Hindlimb muscle (tissue), 1 donor: Measurements from ENCODE around the gene ALKBH5. TPM values are rescaled to one million over a fixed set of nuclear protein-coding genes. Genes with fewer than 3 reads are reported as not detected.
"Not testable (repeated sequence)": the region's sequence is repeated elsewhere in the genome, so short reads cannot be mapped to it uniquely, and the experiment has no call there.

Experiments used
- DNase-seq: peaks from one replicate; pipeline ENCODE4 v3.0.0-alpha.2; 2013
- polyA plus RNA-seq: library from polyadenylated mRNA; unstranded; fragments of 120-200 nt; gene quantifications from one replicate; pipeline ENCODE4 v1.2.1, GENCODE V29; 2013; ENCODE audit not compliant: insufficient read length

The ALKBH5 gene
- polyA plus RNA-seq, 1 donor: 71.1 TPM

DNA sequence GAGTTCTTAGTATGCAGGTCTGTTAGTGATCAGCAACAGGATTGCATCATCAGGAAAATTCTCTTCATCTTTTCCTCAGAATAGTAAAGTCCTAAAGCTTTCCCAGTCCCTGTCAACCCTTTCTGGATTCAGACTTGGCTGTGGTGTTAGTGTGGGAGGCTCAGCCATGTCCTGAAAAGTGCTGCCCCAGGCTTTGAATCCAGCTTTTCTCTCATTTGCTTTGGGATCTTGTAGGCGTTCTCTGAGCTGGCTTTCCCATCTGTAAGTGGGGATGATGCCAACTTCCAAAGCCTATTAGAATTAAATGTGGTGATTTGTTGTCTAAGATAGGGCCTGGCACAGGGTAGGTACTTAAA is 3.0 kb downstream of the ALKBH5 start:
- peak; percentile 55 for DNase-seq

- no peak for DNase-seq
Measured at GRCh38 chr17:18187226-18187625, 3.6 kb downstream of the ALKBH5 start.

DNA sequence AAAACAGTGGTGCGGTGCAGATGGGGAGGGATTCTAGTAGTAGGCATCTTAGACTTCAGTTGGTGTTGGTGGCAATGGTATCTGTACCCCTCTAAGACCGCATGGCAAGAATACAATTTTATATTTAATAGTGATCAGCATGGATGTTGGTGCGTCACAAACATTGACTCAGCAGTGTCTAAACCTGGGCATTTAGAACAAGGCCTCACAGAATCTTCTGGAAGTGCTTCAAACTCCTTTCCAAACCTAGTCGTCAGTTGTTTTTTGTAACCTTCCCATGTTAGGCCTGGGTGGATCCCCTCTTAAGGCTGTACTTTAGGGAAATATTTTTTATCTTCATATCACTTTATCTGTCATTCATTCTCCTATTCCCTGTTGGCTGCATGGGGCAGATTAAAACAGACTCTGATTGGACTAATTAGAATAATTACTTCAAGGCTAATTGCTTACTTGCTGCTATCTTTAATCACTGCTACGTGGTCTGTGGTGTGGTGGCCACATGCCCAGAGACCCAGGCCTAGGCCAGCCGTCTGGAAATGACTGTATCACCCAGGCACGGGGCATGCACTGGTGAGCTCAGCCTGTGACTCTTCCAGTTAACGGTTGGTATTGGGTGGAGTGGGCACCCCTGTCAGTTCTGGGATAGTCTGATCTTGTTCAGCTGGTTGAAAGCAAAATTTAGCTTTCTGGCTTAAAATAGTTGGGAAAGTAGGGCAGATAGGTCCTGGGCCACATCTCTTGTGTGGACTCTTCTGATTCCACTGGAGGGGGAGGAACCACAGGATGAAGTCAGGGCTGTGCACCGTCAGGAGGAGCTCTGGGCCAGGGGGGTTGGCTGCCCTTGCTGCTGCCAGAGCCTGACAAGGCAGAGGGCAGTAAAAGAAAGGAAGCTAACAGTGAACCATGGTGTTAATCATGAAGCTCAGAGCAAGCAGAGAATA is 4.5 kb downstream of the ALKBH5 start:
- DNase-seq: no peak

GRCh38 chr17:18190628-18191235 is 7.1 kb downstream of the ALKBH5 start:
- no peak for DNase-seq

- DNase-seq: no peak
Measured at GRCh38 chr17:18191236-18191667, 7.6 kb downstream of the ALKBH5 start.

DNA sequence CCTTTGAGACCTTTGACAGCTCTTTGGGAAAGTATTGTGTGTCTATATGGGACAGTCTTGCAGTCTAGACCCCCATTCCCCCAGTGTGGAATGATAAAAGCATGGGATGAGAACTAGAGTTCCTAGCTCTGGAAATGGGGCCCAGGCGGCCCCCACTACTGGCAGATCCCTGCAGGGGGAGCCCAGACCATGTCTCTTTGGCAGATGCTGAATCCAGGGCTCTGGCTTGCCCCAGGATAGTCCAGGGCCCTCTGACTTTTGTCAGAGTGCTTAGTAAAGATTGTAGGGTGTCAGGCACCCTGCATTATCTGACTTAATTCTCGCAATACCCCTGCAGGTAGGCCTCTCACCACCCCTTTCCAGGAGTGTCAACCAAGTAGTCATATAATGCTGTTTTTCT is 8.3 kb downstream of the ALKBH5 start:
- DNase-seq: no peak

DNA sequence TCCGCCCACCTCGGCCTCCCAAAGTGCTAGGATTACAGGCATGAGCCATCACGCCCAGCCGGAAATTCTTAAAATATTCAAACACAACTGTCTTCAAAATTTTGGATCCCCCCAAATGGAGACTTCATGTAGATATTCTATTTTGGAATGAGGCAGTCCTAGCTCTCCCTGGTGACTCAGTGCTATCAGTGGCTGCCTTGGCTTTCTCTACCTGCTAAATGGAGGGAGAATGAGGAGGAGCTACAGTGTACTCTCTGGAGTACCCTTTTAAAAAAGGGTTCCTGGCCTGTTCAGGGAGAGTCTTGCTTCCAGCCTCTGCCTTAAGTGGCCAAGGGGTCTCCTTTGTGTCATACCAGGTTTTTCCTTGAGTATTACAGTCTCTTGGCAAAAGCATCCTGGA is 10.8 kb downstream of the ALKBH5 start:
- DNase-seq: no peak

DNA sequence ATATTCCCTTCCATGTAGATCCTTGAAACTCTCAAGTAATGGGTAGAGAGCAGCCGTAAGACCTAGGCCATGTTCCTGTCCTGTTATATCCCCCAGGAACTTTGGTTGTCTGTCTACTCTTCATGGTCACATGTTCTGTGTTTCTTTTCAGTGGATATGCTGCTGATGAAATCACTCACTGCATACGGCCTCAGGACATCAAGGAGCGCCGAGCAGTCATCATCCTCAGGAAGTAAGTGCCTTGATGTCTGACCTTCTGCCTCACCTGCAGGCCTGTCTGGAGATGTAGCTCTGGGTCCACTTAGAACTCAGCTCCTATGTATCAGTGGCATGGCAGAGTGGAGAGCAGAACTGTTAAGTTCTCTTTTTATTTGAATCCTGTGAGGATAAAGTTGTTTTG is 11.2 kb downstream of the ALKBH5 start:
- DNase-seq: no peak

- no peak for DNase-seq
Measured at GRCh38 chr17:18195246-18195645, 11.6 kb downstream of the ALKBH5 start.

GRCh38 chr17:18197535-18198194 is 14.0 kb downstream of the ALKBH5 start:
- DNase-seq: no peak

- DNase-seq: no peak
Measured at GRCh38 chr17:18198530-18198929, 14.9 kb downstream of the ALKBH5 start.

- DNase-seq: no peak
Measured at GRCh38 chr17:18201108-18201507, 17.5 kb downstream of the ALKBH5 start.

DNA sequence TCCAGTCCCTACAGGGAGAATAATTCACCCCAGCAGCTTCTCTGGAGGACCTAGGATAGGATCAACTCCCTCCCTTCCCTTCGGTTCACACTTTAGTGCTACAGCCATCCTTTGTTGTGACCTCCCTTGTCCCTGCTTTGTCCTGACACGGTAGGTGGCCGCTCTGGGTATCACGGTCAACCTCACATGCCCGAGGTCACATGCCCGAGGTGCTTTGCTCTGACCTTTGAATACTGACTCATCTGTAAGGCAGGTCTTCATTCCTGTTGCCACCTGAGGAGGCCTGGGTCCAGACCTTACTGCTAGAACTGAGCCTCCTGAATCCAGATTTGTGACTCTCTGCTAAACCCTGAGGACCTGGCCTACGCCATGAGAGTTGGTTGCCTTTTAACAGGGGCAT is 19.7 kb downstream of the ALKBH5 start:
- no peak for DNase-seq

- DNase-seq: no peak
Measured at GRCh38 chr17:18205861-18206260, 22.2 kb downstream of the ALKBH5 start.

- DNase-seq: no peak
Measured at GRCh38 chr17:18206962-18207361, 23.3 kb downstream of the ALKBH5 start.

DNA sequence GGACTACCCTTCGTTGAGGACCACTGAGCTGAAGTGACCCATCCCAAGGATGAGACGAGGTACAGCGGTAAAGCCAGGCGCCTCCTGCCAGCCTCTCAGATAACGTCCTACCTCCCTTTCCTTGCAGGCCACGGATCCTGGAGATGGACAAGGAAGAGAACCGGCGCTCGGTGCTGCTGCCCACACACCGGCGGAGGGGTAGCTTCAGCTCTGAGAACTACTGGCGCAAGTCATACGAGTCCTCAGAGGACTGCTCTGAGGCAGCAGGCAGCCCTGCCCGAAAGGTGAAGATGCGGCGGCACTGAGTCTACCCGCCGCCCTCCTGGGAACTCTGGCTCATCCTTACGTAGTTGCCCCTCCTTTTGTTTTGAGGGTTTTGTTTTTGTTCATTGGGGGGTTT is 24.5 kb downstream of the ALKBH5 start:
- DNase-seq: no peak

DNA sequence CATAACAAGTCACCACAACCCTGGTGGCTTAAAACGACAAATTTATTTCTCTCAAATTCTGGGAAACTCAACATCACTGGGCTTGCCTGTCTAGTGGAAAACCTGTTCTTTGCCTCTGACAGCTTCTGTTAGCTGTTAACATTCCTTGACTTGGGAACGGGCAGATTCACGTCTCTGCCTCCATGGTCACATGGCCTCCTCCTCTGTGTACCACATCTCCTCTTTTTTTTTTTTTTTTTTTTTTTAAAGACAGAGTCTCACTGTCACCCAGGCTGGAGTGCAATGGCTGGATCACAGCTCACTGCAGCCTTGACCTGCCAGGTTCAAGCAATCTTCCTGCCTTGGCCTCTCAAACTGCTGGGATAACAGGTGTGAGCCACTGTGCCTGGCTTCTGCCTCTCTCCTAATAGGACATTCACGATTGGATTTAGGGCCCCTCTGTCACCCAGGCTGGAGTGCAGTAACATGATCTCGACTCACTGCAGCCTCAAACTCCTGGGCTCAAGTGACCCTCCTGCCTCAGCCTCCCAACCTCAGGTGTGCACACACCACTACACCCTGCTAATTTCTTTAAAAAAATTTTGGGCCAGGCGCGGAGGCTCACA is 30.1 kb downstream of the ALKBH5 start:
- no peak for DNase-seq

DNA sequence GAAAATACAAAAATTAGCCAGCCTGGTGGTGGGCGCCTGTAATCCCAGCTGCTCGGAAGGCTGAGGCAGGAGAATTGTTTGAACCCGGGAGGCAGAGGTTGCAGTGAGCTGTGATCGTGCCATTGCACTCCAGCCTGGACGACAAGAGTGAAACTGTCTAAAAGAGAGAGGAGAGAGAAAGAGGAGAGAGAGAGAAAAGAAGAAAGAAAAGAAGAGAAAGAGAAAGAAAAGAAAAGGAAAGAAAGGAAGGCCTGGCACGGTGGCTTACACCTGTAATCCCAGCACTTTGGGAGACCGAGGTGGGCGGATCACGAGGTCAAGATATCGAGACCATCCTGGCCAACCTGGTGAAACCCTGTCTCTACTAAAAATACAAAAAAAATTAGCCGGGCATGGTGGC is 33.3 kb downstream of the ALKBH5 start:
- not testable (repeated sequence) for DNase-seq

DNA sequence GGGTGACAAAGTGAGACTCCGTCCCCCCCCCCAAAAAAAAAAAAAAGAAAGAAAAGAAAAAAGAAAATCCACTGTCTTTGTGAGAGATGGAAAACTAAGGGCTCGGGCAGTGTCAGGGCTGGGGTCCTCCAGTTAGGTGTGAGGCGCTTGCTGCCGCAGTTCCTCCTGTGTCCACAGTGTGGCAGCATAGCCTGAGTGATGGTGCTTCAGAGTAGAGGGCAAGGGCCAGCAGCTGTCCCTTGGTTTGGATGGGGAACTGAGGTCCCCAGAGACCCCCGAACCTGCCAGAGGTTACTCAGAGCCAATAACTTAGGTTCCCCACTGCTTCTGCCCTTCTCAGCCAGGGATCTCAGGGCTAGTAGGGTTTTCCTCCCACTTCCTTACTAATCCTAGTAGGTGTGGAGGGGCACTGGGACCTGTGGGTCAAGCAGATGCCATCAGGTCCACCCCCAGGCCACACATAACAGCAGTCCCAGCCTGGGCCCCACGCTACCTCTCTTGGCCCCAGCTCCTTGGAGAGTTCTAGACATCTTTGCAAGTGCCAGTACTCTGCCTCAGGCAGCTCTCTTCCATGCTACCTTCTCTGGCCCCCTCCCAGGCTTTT is 33.9 kb downstream of the ALKBH5 start:
- peak; percentile 66 for DNase-seq

DNA sequence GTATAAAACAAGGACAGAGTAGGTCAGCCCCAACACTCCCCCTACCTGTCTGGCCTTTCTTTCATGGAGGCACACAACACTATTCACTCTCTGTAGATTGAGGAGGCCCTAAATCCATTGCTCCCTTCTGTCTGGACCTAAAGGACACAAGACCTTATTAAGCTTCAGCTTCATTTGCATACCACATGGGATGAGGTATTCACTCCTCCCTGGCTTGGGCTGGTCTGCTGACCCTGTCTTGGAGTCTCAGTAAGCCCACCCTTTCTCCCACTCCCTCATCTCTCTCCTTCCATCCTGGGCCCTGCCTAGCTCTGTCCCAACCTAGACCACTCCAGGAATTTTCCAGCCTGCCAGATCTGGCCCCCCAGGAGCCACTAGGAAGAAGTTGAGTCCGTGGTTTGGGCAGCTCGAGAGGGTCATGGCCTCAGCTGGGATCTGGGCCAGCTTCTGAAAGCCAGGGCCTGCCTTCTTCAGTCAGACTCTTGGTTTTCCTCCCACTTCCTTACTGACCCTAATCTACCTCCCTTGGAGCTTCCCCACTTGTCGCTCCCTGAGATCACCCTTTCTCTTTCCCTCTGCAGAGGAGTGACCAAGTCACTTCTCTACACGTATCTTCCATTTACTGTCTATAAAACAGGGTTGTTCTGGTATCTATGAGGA is 35.3 kb downstream of the ALKBH5 start:
- no peak for DNase-seq

GRCh38 chr17:18224053-18224386 is 40.4 kb downstream of the ALKBH5 start:
- no peak for DNase-seq

GRCh38 chr17:18224387-18225120 is 40.9 kb downstream of the ALKBH5 start:
- DNase-seq: peak; percentile 72
